ENCODE results near the gene CABYR.
"Not testable (repeated sequence)": the region's sequence is repeated elsewhere in the genome, so short reads cannot be mapped to it uniquely, and the experiment has no call there.

Gene CABYR

GRCh38 chr18:24128700-24129099 lies 10.2 kb upstream of the CABYR start:
- no peak for DNase-seq

GRCh38 chr18:24130494-24130893 lies 8.4 kb upstream of the CABYR start:
- DNase-seq, result no peak

GRCh38 chr18:24136967-24137373 lies 1.9 kb upstream of the CABYR start:
- no peak for DNase-seq

GRCh38 chr18:24138409-24138788 lies 463 bp upstream of the CABYR start:
- no peak for DNase-seq

- DNase-seq, result no peak
These were observed 1.8 kb downstream of the CABYR start for GRCh38 chr18:24140697-24141096.

- DNase-seq, result no peak
These were observed 3.5 kb downstream of the CABYR start for GRCh38 chr18:24142376-24142775.

- DNase-seq, result not testable (repeated sequence)
These were observed 10.7 kb downstream of the CABYR start for GRCh38 chr18:24149591-24149990.

GRCh38 chr18:24153397-24153796 lies 14.5 kb downstream of the CABYR start:
- no peak for DNase-seq

GRCh38 chr18:24157855-24158254 lies 19.0 kb downstream of the CABYR start:
- DNase-seq, result no peak

GRCh38 chr18:24160086-24160485 lies 21.2 kb downstream of the CABYR start:
- no peak for DNase-seq

GRCh38 chr18:24161304-24161703 lies 22.4 kb downstream of the CABYR start:
- DNase-seq, result no peak

- peak; percentile 39 for DNase-seq
These were observed 29.6 kb downstream of the CABYR start for GRCh38 chr18:24168496-24168895.

- no peak for DNase-seq
These were observed 31.5 kb downstream of the CABYR start for GRCh38 chr18:24170360-24170759.

GRCh38 chr18:24173997-24174396 lies 35.1 kb downstream of the CABYR start:
- no peak for DNase-seq

GRCh38 chr18:24176727-24177416 lies 38.0 kb downstream of the CABYR start:
- peak; percentile 45 for DNase-seq

- DNase-seq, result no peak
These were observed 38.8 kb downstream of the CABYR start for GRCh38 chr18:24177499-24178133.

GRCh38 chr18:24180048-24180447 lies 41.2 kb downstream of the CABYR start:
- no peak for DNase-seq

- DNase-seq, result peak; percentile 64
These were observed 42.9 kb downstream of the CABYR start for GRCh38 chr18:24181806-24182205.

GRCh38 chr18:24185805-24186204 lies 46.9 kb downstream of the CABYR start:
- peak; percentile 84 for DNase-seq

- DNase-seq, result no peak
These were observed 48.2 kb downstream of the CABYR start for GRCh38 chr18:24187049-24187448.

- DNase-seq, result no peak
These were observed 48.8 kb downstream of the CABYR start for GRCh38 chr18:24187689-24188088.

- DNase-seq, result no peak
These were observed 49.3 kb downstream of the CABYR start for GRCh38 chr18:24188120-24188519.

GRCh38 chr18:24189007-24189528 lies 50.2 kb downstream of the CABYR start:
- DNase-seq, result no peak

GRCh38 chr18:24189664-24190346 lies 50.9 kb downstream of the CABYR start:
- no peak for DNase-seq

All from fibroblast of skin of back (primary cell).